ENCODE measurements around the gene ARPC5L. TPM values are rescaled to one million over a fixed set of nuclear protein-coding genes. Genes with fewer than 3 reads are reported as not detected.

The ARPC5L gene
- total and polyA plus RNA-seq, 9 of the 15 experiments (the other 6 are each of a cell fraction or from before 2014, with no cell fraction given): 25.4 to 113 (median 63.8) TPM

- TF ChIP-seq TFE3 (CRISPR knock-in tag; IDR thresholded peaks at IDR 0.05) (no peak), ARID4B (CRISPR knock-in tag; IDR thresholded peaks at IDR 0.05) (no peak), SIN3B (IDR thresholded peaks at IDR 0.05; ENCODE audit: low read depth) (no peak), REST (IDR thresholded peaks at IDR 0.05; ENCODE audit: borderline replicate concordance) (0 out of 2 replicates have a peak, but pooled peaks have one; percentile 1), REST (CRISPR knock-in tag; IDR thresholded peaks at IDR 0.05; ENCODE audit: low read depth) (no peak), SP2 (IDR thresholded peaks at IDR 0.05; ENCODE audit: extremely low read depth, low read depth, low read length, poor library complexity, severe bottlenecking) (no peak), TAF9B (IDR thresholded peaks at IDR 0.05; ENCODE audit: partially characterized antibody) (no peak)
These were observed 8.1 kb downstream of the ARPC5L start (continued) for GRCh38 chr9:124869986-124870560.
